HFF-Myc (cell line): Measurements from ENCODE around the gene ST6GALNAC3.

Experiments
- DNase-seq: peaks from one replicate; pipeline ENCODE4 v3.0.0-alpha.2; 2011; ENCODE audit warnings: low read depth; ENCODE audit errors: extremely low read depth
- H3K4me3 ChIP-seq: replicated peaks from 2 replicates; pipeline ENCODE4 v1.5.1; 2011; ENCODE audit warnings: low read depth, mild to moderate bottlenecking, control low read depth, low read length
- TF ChIP-seq, protein P1 (sequence below): IDR thresholded peaks from 2 replicates; pipeline ENCODE4 v1.5.1; 2012; ENCODE audit warnings: mild to moderate bottlenecking, low read depth, low read length, control low read depth; ENCODE audit errors: missing control alignments

ST6GALNAC3 gene

DNA sequence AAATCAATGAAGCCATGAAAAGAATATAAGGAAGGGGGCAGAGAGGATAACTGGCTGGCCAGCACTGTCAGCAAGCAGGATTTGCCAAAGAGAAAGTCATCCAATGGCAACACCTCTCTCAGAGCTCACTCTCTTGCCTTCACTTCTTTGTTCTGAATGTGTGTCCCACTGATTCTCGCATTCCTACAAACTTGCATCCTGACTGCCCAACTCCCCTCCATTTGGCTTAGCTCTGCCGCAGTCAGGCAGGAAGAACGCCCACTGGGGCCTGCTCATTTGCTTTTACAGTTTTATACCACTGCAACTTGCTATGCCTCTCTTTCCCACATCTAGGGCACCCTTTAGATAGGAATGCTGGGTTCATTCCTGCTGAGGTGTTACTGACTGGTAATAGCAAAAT is 428.6 kb downstream of the ST6GALNAC3 start:
- TF ChIP-seq, protein P1, sequence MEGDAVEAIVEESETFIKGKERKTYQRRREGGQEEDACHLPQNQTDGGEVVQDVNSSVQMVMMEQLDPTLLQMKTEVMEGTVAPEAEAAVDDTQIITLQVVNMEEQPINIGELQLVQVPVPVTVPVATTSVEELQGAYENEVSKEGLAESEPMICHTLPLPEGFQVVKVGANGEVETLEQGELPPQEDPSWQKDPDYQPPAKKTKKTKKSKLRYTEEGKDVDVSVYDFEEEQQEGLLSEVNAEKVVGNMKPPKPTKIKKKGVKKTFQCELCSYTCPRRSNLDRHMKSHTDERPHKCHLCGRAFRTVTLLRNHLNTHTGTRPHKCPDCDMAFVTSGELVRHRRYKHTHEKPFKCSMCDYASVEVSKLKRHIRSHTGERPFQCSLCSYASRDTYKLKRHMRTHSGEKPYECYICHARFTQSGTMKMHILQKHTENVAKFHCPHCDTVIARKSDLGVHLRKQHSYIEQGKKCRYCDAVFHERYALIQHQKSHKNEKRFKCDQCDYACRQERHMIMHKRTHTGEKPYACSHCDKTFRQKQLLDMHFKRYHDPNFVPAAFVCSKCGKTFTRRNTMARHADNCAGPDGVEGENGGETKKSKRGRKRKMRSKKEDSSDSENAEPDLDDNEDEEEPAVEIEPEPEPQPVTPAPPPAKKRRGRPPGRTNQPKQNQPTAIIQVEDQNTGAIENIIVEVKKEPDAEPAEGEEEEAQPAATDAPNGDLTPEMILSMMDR: no peak
- DNase-seq: no peak
- H3K4me3 ChIP-seq: no peak overlapping the region

GRCh38 chr1:76503736-76504135 is 429.2 kb downstream of the ST6GALNAC3 start:
- no peak overlapping the region for H3K4me3 ChIP-seq
- DNase-seq: no peak
- TF ChIP-seq, protein P1: no peak

DNA sequence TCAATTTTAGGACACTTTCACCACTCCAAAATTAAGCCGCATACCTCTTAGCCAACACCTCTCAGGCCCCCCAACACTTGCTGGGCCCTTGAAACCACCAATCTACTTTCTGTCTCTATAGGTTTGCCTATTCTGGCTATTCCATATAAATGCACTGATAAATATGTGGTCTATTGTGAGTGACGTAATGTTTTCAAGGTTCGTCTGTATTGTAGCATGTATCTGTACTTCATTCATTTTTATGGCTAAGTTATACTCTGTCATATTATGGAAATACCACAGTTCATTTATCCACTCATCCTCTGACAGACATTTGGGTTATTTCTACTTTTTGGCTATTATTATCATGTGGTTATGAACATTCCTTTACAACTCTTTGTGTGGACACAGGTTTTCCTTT is 432.8 kb downstream of the ST6GALNAC3 start:
- no peak for DNase-seq
- no peak overlapping the region for H3K4me3 ChIP-seq
- TF ChIP-seq, protein P1: no peak

- no peak for DNase-seq
- no peak overlapping the region for H3K4me3 ChIP-seq
- TF ChIP-seq, protein P1: no peak
Measured at GRCh38 chr1:76508871-76509270, 434.3 kb downstream of the ST6GALNAC3 start.

DNA sequence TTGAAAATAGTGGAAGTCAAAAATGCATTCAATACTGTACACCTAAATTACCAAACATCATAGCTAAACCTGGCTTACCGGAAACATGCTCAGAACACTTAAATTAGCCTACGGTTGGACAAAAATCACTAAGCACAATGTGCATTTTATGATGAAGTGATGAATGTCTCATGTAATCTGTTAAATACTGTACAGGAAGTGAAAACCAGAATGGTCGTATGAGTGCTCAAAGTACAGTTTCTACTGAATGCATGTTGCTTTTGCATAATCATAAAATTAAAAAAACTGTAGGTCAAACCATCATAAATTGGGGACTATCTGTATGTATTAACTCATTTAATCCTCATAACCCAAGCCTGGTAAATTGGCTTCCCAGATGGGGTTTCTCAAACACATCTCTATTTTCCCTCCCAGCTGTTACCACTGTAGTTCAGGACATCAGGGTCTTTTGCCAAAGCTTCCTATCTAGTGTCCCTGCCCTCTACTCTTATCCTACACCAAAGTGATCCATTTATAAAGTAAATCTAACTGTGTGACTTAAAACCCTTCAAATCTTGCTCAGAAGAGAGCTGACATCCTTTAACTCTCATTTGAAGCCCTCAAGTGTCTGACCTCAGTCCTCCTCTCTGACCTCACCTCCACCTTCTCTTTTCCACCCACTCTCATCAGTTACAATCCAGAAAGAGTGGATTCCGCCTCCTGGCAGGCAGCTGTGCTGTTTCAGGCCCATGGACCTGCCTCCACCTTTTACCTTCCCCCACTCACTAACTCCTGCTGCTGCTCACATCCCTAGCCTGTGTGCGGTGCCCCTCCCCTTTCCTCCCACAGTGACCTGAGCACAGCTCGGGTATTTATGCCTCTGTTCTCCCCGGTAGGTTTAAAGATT is 436.4 kb downstream of the ST6GALNAC3 start:
- DNase-seq: no peak
- TF ChIP-seq, protein P1: no peak
- H3K4me3 ChIP-seq: no peak overlapping the region

DNA sequence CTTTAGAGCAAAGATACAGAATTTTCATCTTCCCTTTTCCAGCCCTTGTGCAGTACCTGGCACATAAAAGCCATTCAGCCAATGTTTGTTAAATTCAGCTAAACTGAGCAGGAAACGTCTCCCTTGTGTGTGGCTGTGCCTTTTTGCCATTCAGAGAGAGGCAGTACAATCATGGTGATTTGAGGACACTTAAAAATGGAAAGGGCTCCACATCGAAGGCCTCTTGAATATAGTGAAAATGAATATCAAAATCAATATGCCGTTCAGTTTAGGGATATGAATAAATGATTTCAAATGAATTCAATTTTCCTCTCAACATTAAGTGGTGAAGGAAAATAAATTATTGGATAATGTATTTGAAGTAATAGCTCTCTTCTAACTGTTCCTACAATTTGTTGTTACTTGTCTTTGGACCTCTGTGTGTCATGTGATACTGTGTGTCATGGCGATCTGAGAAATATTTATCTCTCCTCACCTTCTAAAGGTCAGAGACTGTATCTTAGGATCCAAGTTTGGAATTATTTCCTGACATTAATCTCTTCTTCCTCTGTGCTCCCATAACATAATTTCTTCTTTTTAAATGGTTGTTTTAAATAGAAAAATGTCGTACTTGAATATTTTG is 437.1 kb downstream of the ST6GALNAC3 start:
- no peak for DNase-seq
- H3K4me3 ChIP-seq: no peak overlapping the region
- TF ChIP-seq, protein P1: no peak
